Smooth muscle cell (in vitro differentiated cells): ENCODE measurements around the gene SKP2. TPM values are rescaled to one million over a fixed set of nuclear protein-coding genes. Genes with fewer than 3 reads are reported as not detected.

Experiments
- DNase-seq: peaks from one replicate; lab custom pipeline; 2025; ENCODE audit not compliant: unreplicated experiment; lab: John Stamatoyannopoulos, UW
- H2AFZ ChIP-seq: fragments of 200-600 bp; sonication (generic); 2 replicates; pipeline ENCODE4 v1.6.0; 2016; ENCODE audit warnings: antibody characterized with exemption, low read depth, mild to moderate bottlenecking
- H3F3A ChIP-seq: fragments of 200-600 bp; sonication (generic); 2 replicates; pipeline ENCODE4 v1.6.0; 2017; ENCODE audit warnings: antibody characterized with exemption, low read depth
- H3K27ac ChIP-seq: fragments of 200-600 bp; sonication (generic); 2 replicates; pipeline ENCODE4 v1.5.1; 2016; ENCODE audit warnings: low read depth, mild to moderate bottlenecking
- H3K27me3 ChIP-seq: fragments of 200-600 bp; sonication (generic); 2 replicates; pipeline ENCODE4 v1.6.1; 2016; ENCODE audit warnings: low read depth, mild to moderate bottlenecking
- H3K36me3 ChIP-seq: fragments of 200-600 bp; sonication (generic); 2 replicates; pipeline ENCODE4 v1.5.1; 2016; ENCODE audit warnings: low read depth
- H3K4me1 ChIP-seq: fragments of 200-600 bp; sonication (generic); 2 replicates; pipeline ENCODE4 v1.5.1; 2016; ENCODE audit warnings: low read depth
- H3K4me2 ChIP-seq: fragments of 200-600 bp; sonication (generic); 2 replicates; pipeline ENCODE4 v1.6.0; 2016; ENCODE audit warnings: mild to moderate bottlenecking
- H3K4me3 ChIP-seq: fragments of 200-600 bp; sonication (generic); 2 replicates; pipeline ENCODE4 v1.5.1; 2016; ENCODE audit warnings: mild to moderate bottlenecking
- H3K79me2 ChIP-seq: fragments of 200-600 bp; sonication (generic); 2 replicates; pipeline ENCODE4 v1.6.0; 2016; ENCODE audit warnings: low read depth, mild to moderate bottlenecking
- H3K9ac ChIP-seq: fragments of 200-600 bp; sonication (generic); 2 replicates; pipeline ENCODE4 v1.6.0; 2016; ENCODE audit warnings: low read depth
- H3K9me3 ChIP-seq: fragments of 200-600 bp; sonication (generic); replicated peaks from 2 replicates; pipeline ENCODE4 v1.5.1; 2016; ENCODE audit warnings: low read depth
- H4K20me1 ChIP-seq: fragments of 200-600 bp; sonication (generic); 2 replicates; pipeline ENCODE4 v1.6.0; 2016; ENCODE audit warnings: low read depth
- WGBS: methylation state at CpG from one replicate; pipeline ENCODE4 v1.1.7; 2016; ENCODE audit warnings: low lambda C conversion rate; 5-methylcytosine and 5-hydroxymethylcytosine counted together
- polyA plus RNA-seq: library from polyadenylated mRNA; unstranded; fragments of >200 nt; fragmentation: Nextera tagmentation; extraction: Ambion mirVana; gene quantifications from 2 replicates; pipeline ENCODE4 v1.2.1, GENCODE V29; 2016
- total RNA-seq: library from RNA; depleted of rRNA; stranded (reverse); fragments of >200 nt; gene quantifications from 2 replicates; pipeline ENCODE4 v1.2.3, GENCODE V29; 2014
- TF ChIP-seq, protein P1 (sequence below): fragments of 200-600 bp; sonication (generic); IDR thresholded peaks from 2 replicates; pipeline ENCODE4 v1.5.1; 2017; ENCODE audit warnings: borderline replicate concordance, mild to moderate bottlenecking, antibody characterized with exemption; ENCODE audit not compliant: insufficient read depth, poor library complexity, severe bottlenecking

The SKP2 gene
- total and polyA plus RNA-seq, 2 experiments from 2014 or later: 38.8 to 53.8 TPM

DNA sequence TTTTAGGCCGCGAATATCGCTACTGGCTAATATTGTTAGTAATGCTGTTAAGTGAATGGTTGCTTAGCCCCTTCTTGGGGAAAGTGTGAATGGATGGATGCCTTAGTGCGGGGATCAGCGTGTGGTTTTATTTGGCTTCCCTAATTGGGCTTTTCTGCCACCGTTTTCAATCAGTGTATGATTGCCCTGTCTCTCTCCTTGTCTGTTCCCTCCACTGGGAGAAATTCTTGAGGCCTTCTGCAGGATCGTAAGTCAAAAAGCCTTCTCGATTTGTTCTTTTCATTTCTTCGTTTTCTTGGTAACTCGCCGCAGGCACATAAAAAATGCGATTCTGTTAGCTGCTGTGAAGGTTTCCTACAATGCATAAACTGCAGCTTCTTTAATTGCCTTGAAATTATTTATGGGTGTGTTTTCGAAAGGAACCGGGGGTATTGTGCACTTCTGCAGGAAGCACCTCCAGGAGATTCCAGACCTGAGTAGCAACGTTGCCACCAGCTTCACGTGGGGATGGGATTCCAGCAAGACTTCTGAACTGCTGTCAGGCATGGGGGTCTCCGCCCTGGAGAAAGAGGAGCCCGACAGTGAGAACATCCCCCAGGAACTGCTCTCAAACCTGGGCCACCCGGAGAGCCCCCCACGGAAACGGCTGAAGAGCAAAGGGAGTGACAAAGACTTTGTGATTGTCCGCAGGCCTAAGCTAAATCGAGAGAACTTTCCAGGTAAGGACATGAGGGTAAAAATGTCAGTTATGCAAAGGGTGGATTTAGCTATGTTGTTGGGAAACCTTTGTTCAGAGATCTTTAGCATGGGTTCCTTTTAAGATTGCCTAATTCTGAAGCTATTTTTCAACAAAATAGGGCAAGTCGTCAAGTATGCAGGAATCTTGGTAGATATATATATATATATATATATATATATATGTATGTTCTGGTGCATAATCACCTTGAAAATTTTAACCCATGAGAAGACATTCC lies 700 bp downstream of the SKP2 start:
- peak overlapping the region; percentile 93 for H3K4me2 ChIP-seq
- peak overlapping the region; percentile 87 for H3K4me3 ChIP-seq
- H3K27me3 ChIP-seq: no peaks in the 10 kb centered on the region
- TF ChIP-seq, protein P1, sequence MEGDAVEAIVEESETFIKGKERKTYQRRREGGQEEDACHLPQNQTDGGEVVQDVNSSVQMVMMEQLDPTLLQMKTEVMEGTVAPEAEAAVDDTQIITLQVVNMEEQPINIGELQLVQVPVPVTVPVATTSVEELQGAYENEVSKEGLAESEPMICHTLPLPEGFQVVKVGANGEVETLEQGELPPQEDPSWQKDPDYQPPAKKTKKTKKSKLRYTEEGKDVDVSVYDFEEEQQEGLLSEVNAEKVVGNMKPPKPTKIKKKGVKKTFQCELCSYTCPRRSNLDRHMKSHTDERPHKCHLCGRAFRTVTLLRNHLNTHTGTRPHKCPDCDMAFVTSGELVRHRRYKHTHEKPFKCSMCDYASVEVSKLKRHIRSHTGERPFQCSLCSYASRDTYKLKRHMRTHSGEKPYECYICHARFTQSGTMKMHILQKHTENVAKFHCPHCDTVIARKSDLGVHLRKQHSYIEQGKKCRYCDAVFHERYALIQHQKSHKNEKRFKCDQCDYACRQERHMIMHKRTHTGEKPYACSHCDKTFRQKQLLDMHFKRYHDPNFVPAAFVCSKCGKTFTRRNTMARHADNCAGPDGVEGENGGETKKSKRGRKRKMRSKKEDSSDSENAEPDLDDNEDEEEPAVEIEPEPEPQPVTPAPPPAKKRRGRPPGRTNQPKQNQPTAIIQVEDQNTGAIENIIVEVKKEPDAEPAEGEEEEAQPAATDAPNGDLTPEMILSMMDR: no peak
- H4K20me1 ChIP-seq: no peaks in the 10 kb centered on the region
- DNase-seq: no peak
- peaks cover 18% of the 10 kb centered on the region for H3F3A ChIP-seq
- peak overlapping the region; percentile 21 for H3K9ac ChIP-seq
- peaks cover 26% of the 10 kb centered on the region for H3K4me1 ChIP-seq
- H3K9me3 ChIP-seq: no peaks in the 10 kb centered on the region
- H2AFZ ChIP-seq: peak overlapping the region; percentile 88
- H3K36me3 ChIP-seq: no peaks in the 10 kb centered on the region
- WGBS: 3% methylated on average over 24 of the region's 24 CpGs
- H3K79me2 ChIP-seq: peaks cover 48% of the 10 kb centered on the region
- peak overlapping the region; percentile 27 for H3K27ac ChIP-seq

DNA sequence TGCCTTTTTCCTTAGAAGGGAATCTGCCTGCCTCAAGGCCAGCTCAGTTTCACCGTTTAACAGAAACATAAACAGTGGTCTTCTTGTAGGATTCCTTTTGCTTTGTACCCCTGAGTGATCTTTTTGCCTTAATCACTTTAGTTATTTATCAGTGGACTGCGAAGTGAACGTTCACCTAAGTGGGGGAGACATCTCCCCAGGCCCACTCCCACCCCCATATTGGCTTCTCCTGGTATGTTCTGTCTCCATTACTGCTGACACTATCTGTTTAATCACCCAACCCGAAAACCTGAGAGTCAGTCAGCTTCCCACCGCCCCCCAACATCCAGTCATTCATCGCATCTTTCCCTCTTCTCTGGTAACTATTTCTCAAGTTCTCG lies 1.4 kb downstream of the SKP2 start:
- H3K4me3 ChIP-seq: peak overlapping the region; percentile 87
- H3K79me2 ChIP-seq: peaks cover 48% of the 10 kb centered on the region
- H3K9ac ChIP-seq: peak overlapping the region; percentile 21
- no peaks in the 10 kb centered on the region for H3K36me3 ChIP-seq
- peak overlapping the region; percentile 21 for H3K27ac ChIP-seq
- no peak overlapping the region for H2AFZ ChIP-seq
- peaks cover 6% of the 10 kb centered on the region for H4K20me1 ChIP-seq
- peaks cover 22% of the 10 kb centered on the region for H3F3A ChIP-seq
- no peaks in the 10 kb centered on the region for H3K27me3 ChIP-seq
- peak overlapping the region; percentile 93 for H3K4me2 ChIP-seq
- no peak for DNase-seq
- peaks cover 33% of the 10 kb centered on the region for H3K4me1 ChIP-seq
- H3K9me3 ChIP-seq: no peaks in the 10 kb centered on the region
- 70% methylated on average over 7 of the region's 7 CpGs for WGBS
- TF ChIP-seq, protein P1: no peak

DNA sequence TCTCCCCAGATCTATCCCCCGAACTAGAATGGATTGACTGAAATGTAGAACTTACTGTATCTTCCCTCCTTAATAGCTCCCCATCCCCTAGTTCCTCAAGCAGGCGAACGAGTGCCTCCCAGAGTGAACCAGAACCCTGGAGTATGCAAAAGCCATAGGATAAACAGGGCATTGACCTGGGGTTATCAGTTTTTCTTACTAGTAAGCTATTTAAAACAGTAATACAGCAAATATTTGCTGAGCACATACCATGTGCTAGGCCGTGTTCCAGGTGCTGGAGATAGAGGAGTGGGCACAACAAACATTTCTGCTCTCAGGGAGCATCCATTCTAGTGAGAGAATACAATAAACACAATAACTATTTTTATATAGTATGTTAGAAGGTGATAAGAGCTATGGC lies 1.8 kb downstream of the SKP2 start:
- TF ChIP-seq, protein P1: no peak
- no peaks in the 10 kb centered on the region for H3K27me3 ChIP-seq
- peaks cover 10% of the 10 kb centered on the region for H4K20me1 ChIP-seq
- peaks cover 48% of the 10 kb centered on the region for H3K79me2 ChIP-seq
- no peak overlapping the region for H2AFZ ChIP-seq
- H3K9ac ChIP-seq: no peak overlapping the region
- H3K4me3 ChIP-seq: peak overlapping the region; percentile 87
- no peaks in the 10 kb centered on the region for H3K9me3 ChIP-seq
- H3K36me3 ChIP-seq: no peaks in the 10 kb centered on the region
- H3K4me2 ChIP-seq: peak overlapping the region; percentile 93
- DNase-seq: no peak
- WGBS: 59% methylated on average over 4 of the region's 4 CpGs
- H3K4me1 ChIP-seq: peaks cover 37% of the 10 kb centered on the region
- peak overlapping the region; percentile 21 for H3K27ac ChIP-seq
- peaks cover 22% of the 10 kb centered on the region for H3F3A ChIP-seq
